GDM1 (cell line): ENCODE data around the gene OR4D6.
"Not testable (repeated sequence)": the region's sequence is repeated elsewhere in the genome, so short reads cannot be mapped to it uniquely, and the experiment has no call there.

Experiments used
- DNase-seq: peaks from one replicate; lab custom pipeline; 2025; lab: John Stamatoyannopoulos, UW

The OR4D6 gene

GRCh38 chr11:59456661-59457060 is at the start of gene OR4D6:
Gene OR4D6, plus strand, starts transcription at chr11:59456961. Its CDS starts 0 bp downstream, at chr11:59456961.
- no peak for DNase-seq

DNA sequence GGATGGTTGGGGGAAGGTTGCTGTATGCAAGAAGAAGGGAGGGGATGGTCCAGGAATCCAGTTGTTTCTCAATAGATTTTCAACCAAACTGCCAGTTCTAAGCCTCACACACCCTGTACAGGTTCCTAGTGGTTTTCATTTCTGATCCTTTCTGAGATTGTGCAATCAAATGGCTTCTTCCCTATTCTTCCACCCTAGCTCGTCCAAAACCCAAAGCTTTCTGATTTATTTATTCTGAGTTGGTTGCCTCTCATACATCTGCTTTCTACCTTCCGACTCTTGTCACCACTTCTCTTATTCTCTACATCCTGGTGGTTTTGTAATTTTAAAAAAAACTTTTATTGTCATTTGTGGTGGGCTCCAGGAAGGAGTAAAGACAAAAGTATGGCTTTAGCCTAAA is 43.1 kb upstream of the OR4D6 start:
- DNase-seq = peak; percentile 23

GRCh38 chr11:59415111-59415510 is 41.6 kb upstream of the OR4D6 start:
- DNase-seq = no peak

DNA sequence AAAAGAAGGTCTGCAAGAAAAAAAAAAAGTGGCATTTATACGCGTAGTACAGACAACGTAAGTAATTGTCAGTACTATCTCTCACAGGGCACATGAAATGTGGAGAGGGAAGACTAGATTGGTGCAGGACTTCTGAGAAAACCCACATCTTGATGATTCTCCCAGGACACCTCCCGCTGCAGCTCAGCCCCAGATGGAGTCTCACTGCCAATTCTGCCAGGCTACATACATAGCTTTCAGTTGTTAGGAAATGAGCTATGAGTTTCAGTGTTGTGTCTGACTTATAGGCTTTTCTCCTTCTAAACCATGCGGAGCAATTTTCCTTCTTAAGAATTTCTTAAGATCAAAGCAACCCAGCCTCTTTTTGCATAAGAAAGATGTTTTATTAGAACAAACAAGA is 40.1 kb upstream of the OR4D6 start:
- DNase-seq = no peak

DNA sequence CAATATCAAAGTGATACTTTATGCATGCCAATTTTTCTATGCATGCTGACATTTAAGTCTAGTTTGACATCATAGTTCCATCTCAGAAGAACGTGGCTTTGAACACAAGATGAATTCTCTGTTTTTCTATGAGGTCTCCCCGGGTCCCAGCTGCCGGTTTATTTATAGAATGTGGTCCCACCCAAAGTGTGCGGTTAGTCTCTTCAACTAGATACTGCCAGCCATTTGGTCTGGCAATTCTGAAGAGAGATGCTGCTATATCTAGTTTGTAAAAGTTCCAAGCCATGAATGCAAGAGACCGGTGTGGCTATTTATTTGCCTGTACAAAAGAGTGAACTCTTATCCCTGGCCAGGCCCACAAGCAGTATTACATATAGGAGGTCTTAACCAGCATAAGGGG is 39.7 kb upstream of the OR4D6 start:
- no peak for DNase-seq

DNA sequence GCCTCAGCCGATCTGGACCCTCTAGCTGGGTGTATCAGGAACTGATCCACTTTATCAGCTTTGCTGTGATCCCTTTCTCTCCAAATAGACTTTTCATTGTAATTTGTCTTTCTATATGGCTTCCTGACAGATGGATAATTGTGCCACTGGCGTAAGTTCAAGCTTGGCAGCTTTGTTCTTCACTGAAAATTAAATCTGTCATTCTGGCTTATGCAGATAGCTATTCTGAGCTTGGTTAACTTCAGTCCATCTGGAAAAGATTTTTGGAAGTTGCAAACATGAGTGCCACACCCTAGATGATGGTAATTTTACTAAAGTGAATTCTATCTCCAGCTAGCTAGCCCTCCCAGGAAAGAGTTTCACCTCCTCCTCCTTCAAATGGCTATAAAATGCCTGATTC is 38.6 kb upstream of the OR4D6 start:
- no peak for DNase-seq

- DNase-seq = no peak
Observed at GRCh38 chr11:59423835-59424234, 32.9 kb upstream of the OR4D6 start.

GRCh38 chr11:59425131-59425530 is 31.6 kb upstream of the OR4D6 start:
- no peak for DNase-seq

DNA sequence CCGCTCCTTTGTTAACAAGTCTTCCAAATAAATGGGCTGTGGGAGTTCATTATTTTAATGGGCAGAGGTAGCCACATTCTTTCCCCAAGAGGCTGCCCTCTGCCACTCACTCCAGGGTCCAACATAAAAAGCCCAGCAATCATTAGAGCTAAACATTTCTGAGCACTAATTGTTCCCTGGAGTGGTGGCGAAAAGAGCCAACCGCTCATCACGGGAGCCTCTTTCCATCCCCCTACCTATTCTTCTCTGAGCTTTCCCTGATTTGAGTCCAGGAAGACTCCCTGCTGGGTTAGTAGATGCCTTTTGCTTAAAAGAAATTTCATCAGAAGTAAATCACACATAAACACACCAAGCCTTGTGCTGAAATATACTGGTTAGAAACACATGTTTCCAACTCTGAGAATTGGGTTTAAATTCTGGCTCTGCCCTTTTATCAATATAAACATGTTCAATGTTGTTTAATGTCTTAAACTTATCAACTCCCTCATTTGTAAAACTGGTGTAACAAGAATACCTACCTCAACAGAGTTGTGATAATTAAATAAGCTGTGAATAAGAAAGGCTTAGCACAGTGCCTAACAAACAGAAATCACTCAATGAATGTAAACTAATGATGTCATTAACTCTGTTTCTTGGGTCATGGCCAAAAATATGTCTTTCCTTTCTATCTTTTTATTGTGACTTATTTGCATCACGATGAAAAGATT is 30.2 kb upstream of the OR4D6 start, which contains the start of gene OR5A2:
OR5A2 (minus strand) TSS at position 53 of the 707 bp plus-strand sequence. CDS start 3,460 bp downstream, outside the sequence.
- DNase-seq = no peak

DNA sequence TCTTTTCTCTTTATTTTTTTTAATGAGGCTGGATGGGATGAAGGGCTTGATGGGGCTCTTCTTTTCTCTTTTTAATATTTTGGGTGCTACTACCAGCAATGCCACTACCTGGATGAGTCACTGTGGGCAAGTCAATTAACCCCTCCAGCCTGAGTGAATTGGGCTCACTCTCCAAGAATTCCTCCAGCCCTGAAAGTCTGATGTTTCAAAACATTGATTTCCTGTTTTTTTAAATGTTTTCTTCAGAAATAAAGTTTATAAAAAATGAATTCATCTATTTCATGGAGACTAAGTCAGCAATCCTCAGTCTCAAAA is 29.7 kb upstream of the OR4D6 start:
- DNase-seq = no peak

- DNase-seq = peak; percentile 30
Observed at GRCh38 chr11:59429924-59430516, 26.7 kb upstream of the OR4D6 start.

DNA sequence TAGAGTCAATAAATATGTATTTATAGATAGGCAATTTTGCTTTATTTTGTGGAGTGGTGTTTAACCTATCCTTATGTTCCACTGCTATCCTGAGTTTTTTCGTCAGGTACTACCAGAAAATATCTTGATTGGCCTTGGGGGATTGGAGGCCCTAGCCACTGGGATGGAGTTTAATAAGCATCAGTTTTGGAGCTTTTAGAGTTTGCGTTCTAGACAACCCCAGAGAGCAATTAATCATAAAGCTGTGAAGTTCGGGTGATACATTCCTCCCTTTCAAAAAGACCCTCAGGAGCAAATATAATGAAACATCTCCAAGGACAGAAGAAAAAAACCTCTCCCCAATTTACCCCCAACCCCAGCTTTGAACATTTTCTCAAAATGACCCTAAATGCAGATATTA is 20.6 kb upstream of the OR4D6 start, which contains the start of gene OR5A1:
OR5A1 (plus strand) TSS at position 301 of the 400 bp plus-strand sequence. CDS start 6,700 bp downstream, outside the sequence.
- DNase-seq = no peak

- DNase-seq = no peak
Observed at GRCh38 chr11:59437770-59438169, 19.0 kb upstream of the OR4D6 start.

DNA sequence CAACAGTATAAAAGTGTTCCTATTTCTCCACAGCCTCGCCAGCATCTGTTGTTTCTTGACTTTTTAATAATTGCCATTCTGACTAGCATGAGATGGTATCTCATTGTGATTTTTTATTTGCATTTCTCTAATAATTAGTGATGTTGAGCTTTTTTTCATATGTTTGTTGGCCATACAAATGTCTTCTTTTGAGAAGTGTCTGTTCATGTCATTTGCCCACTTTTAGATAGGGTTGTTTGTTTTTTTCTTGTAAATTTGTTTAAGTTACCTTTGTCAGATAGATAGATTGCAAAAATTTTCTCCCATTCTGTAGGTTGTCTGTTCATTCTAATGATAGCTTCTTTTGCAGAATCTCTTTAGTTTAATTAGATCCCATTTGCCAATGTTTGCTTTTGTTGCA is 11.1 kb upstream of the OR4D6 start:
- not testable (repeated sequence) for DNase-seq

GRCh38 chr11:59448484-59448883 is 8.3 kb upstream of the OR4D6 start:
- no peak for DNase-seq

DNA sequence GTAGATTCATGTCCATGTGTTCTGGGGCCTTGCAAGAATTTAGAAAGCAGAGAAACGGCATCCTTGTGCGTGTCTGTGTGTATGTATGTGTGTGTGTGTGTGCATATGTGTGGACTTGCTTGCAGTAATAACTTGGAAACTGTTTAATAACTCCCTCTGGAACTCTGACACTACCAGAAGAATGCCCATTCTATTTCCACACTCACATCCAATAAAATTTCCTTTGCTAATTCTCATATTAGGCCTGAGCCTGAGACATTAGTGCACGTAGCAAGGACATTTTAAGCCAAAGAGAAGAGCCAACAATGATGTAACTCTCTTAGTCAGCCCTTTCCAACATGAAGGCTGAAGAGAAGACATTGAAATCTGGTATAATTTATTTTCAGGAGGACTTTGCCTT is 3.2 kb downstream of the OR4D6 start:
- DNase-seq = no peak

GRCh38 chr11:59463190-59463641 is 6.5 kb downstream of the OR4D6 start:
- no peak for DNase-seq

- no peak for DNase-seq
Observed at GRCh38 chr11:59473015-59473414, 16.3 kb downstream of the OR4D6 start, which contains the start of gene OR4D10. Gene OR4D10, plus strand, starts transcription at chr11:59473315. Its CDS starts 4,115 bp downstream, at chr11:59477430.

DNA sequence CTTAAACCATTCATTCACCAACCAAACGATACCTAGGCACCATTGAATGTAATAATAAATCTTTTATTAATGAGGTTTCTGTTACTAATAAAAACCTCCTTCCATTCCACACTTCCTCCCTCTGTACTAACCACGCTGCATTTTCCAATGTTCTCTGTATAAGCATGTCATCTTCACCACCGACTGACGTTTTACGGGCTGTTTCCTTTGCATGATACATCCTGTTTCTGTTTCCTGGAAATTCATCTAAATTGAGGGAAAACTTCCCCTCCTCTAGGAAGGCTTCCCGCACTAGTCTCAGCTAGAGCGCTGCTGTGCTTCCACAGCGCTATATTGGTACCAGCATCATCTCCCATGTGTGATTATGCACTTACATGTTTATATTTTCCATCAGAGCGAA is 18.4 kb downstream of the OR4D6 start:
- no peak for DNase-seq

- DNase-seq = no peak
Observed at GRCh38 chr11:59479906-59480305, 23.1 kb downstream of the OR4D6 start.

GRCh38 chr11:59480359-59480758 is 23.6 kb downstream of the OR4D6 start:
- DNase-seq = no peak

- DNase-seq = no peak
Observed at GRCh38 chr11:59501931-59502330, 45.2 kb downstream of the OR4D6 start.

DNA sequence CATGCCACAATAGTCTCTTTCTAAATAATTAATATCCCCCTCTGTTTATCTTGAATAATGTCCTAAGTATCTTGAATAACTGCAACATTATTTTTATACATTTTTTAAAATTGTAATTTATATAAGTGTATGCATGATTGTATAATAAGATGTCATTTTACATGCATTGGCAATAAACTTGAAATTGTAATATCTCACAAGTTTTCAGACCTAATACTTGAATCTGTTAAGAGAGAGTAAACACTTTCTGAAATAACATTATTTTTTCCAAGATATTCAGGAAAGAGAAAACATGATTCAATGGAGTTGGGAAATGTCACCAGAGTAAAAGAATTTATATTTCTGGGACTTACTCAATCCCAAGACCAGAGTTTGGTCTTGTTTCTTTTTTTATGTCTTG is 46.5 kb downstream of the OR4D6 start, which contains the start of gene OR4D11:
OR4D11 (plus strand) TSS at position 301 of the 400 bp plus-strand sequence; CDS start at position 301, 0 bp downstream.
- no peak for DNase-seq
